Activated gamma-delta T cell (primary cell): ENCODE results near the gene TSFM.
"Not testable (repeated sequence)": the region's sequence is repeated elsewhere in the genome, so short reads cannot be mapped to it uniquely, and the experiment has no call there.

Experiments
- DNase-seq: peaks from one replicate; lab custom pipeline; 2025; lab: John Stamatoyannopoulos, UW

Gene TSFM

GRCh38 chr12:57763881-57764661, 18.5 kb upstream of the TSFM start:
- DNase-seq = no peak

- no peak for DNase-seq
These were observed 18.0 kb upstream of the TSFM start for GRCh38 chr12:57764662-57765002.

GRCh38 chr12:57765003-57765697, 17.4 kb upstream of the TSFM start:
- peak; percentile 24 for DNase-seq

- DNase-seq = no peak
These were observed 16.7 kb upstream of the TSFM start for GRCh38 chr12:57765698-57766463.

- DNase-seq = no peak
These were observed 15.9 kb upstream of the TSFM start, which contains the start of gene CYP27B1 for GRCh38 chr12:57766464-57767304. TSS of gene CYP27B1 (minus strand) at chr12:57767078. CDS start at chr12:57767041, 37 bp downstream.

GRCh38 chr12:57767305-57767698, 15.3 kb upstream of the TSFM start:
- DNase-seq = no peak

- no peak for DNase-seq
These were observed 14.7 kb upstream of the TSFM start for GRCh38 chr12:57767876-57768275.

- no peak for DNase-seq
These were observed 13.0 kb upstream of the TSFM start for GRCh38 chr12:57769594-57769993.

- no peak for DNase-seq
These were observed 11.9 kb upstream of the TSFM start for GRCh38 chr12:57770734-57771133.

GRCh38 chr12:57771236-57771872, 11.2 kb upstream of the TSFM start:
- DNase-seq = no peak

GRCh38 chr12:57771873-57772428, 10.6 kb upstream of the TSFM start, which contains the start of gene METTL1:
TSS of gene METTL1 (minus strand) at chr12:57772105. CDS start at chr12:57772083, 22 bp downstream.
- peak; percentile 74 for DNase-seq

GRCh38 chr12:57772429-57773322, 9.9 kb upstream of the TSFM start, which contains the start of gene EEF1AKMT3:
TSS of gene EEF1AKMT3 (plus strand) at chr12:57772614. CDS start at chr12:57772725, 111 bp downstream.
- peak; percentile 27 for DNase-seq

- not testable (repeated sequence) for DNase-seq
These were observed 8.0 kb upstream of the TSFM start for GRCh38 chr12:57774634-57775033.

GRCh38 chr12:57775044-57775443, 7.5 kb upstream of the TSFM start:
- DNase-seq = no peak

GRCh38 chr12:57775563-57776246, 6.9 kb upstream of the TSFM start:
- no peak for DNase-seq

- DNase-seq = no peak
These were observed 6.4 kb upstream of the TSFM start for GRCh38 chr12:57776247-57776587.

- DNase-seq = no peak
These were observed 5.2 kb upstream of the TSFM start for GRCh38 chr12:57777367-57777766.

GRCh38 chr12:57777911-57778310, 4.7 kb upstream of the TSFM start:
- DNase-seq = no peak

- no peak for DNase-seq
These were observed 2.9 kb upstream of the TSFM start for GRCh38 chr12:57779736-57780135.
